Mesendoderm (in vitro differentiated cells): ENCODE data around the gene ZBTB40.

Experiments used
- DNase-seq: peaks from one replicate; pipeline ENCODE4 v3.0.0; 2013
- H2AK5ac ChIP-seq: 2 replicates; pipeline ENCODE4 v1.6.1; 2013; ENCODE audit warnings: low read length, inconsistent platforms
- H2BK120ac ChIP-seq: 2 replicates; pipeline ENCODE4 v1.6.1; 2013; ENCODE audit warnings: low read depth, mild to moderate bottlenecking, low read length, moderate library complexity, mixed read lengths
- H2BK15ac ChIP-seq: replicated peaks from 2 replicates; pipeline ENCODE4 v1.6.1; 2013; ENCODE audit warnings: low read depth, mild to moderate bottlenecking, moderate library complexity
- H2BK5ac ChIP-seq: 2 replicates; pipeline ENCODE4 v1.6.1; 2013; ENCODE audit warnings: low read length, inconsistent platforms
- H3K18ac ChIP-seq: 2 replicates; pipeline ENCODE4 v1.6.1; 2013; ENCODE audit warnings: mild to moderate bottlenecking, low read length, mixed read lengths
- H3K23ac ChIP-seq: one replicate; pipeline ENCODE4 v1.6.1; 2013; ENCODE audit warnings: low read length
- H3K27ac ChIP-seq: 2 replicates; pipeline ENCODE4 v1.5.1; 2013; ENCODE audit warnings: low read depth, mild to moderate bottlenecking, inconsistent platforms, low read length, moderate library complexity
- H3K27me3 ChIP-seq: 2 replicates; pipeline ENCODE4 v1.6.1; 2013; ENCODE audit warnings: low read length, control low read depth, mild to moderate bottlenecking, inconsistent platforms; ENCODE audit not compliant: insufficient read depth, poor library complexity
- H3K36me3 ChIP-seq: 2 replicates; pipeline ENCODE4 v1.6.1; 2013; ENCODE audit warnings: low read length, inconsistent platforms; ENCODE audit not compliant: control insufficient read depth, insufficient read depth
- H3K4ac ChIP-seq: one replicate; pipeline ENCODE4 v1.6.1; 2013; ENCODE audit warnings: low read depth, mild to moderate bottlenecking, low read length, moderate library complexity
- H3K4me1 ChIP-seq: 2 replicates; pipeline ENCODE4 v1.6.1; 2013; ENCODE audit warnings: low read depth, low read length, inconsistent platforms; ENCODE audit not compliant: control insufficient read depth
- H3K4me2 ChIP-seq: 2 replicates; pipeline ENCODE4 v1.6.1; 2013; ENCODE audit warnings: low read length
- H3K4me3 ChIP-seq: 2 replicates; pipeline ENCODE4 v1.5.1; 2013; ENCODE audit warnings: mild to moderate bottlenecking, low read length
- H3K56ac ChIP-seq: one replicate; pipeline ENCODE4 v1.6.1; 2013; ENCODE audit warnings: low read length
- H3K79me1 ChIP-seq: 2 replicates; pipeline ENCODE4 v1.6.1; 2013; ENCODE audit warnings: low read length, inconsistent platforms
- H3K79me2 ChIP-seq: 2 replicates; pipeline ENCODE4 v1.6.1; 2013; ENCODE audit warnings: mild to moderate bottlenecking, low read length; ENCODE audit not compliant: control insufficient read depth, insufficient read depth
- H3K9ac ChIP-seq: 2 replicates; pipeline ENCODE4 v1.6.1; 2013; ENCODE audit warnings: low read length, inconsistent platforms
- H4K5ac ChIP-seq: one replicate; pipeline ENCODE4 v1.6.1; 2013; ENCODE audit warnings: low read length
- H4K8ac ChIP-seq: one replicate; pipeline ENCODE4 v1.6.1; 2013; ENCODE audit warnings: low read depth, mild to moderate bottlenecking, control low read depth, low read length, moderate library complexity
- WGBS: extraction: QIAGEN DNeasy Blood & Tissue Kit; methylation state at CpG from one replicate; pipeline ENCODE4 v1.1.7; 2013; ENCODE audit warnings: low lambda C conversion rate, missing lambda C conversion rate; ENCODE audit not compliant: insufficient coverage; ENCODE audit errors: extremely low coverage; 5-methylcytosine and 5-hydroxymethylcytosine counted together

The ZBTB40 gene

DNA sequence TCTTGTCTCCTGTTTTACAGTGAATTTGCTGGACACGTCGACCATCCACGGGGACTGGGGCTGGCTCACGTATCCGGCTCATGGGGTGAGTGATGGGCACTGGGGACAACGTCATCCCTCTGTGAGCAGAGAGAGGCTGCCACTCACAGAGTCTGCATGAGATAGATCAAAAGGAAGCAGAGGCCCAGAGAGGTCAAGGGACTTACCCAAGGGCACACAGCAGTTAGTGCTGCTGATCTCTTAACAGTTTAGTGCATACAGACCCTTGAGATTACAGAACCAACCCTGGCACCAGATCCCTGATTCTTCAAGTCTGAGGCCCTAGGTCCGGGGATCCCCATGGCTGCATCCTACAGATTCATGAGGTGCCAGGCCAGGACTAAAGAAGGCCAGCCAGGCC is 117.6 kb downstream of the ZBTB40 start:
- DNase-seq = no peak
- H3K4me1 ChIP-seq = no peaks in the 10 kb centered on the region
- no peak overlapping the region for H3K4me3 ChIP-seq
- H3K9ac ChIP-seq = no peak overlapping the region
- H3K18ac ChIP-seq = no peak overlapping the region
- no peak overlapping the region for H4K8ac ChIP-seq
- no peak overlapping the region for H4K5ac ChIP-seq
- H3K23ac ChIP-seq = no peak overlapping the region
- H2AK5ac ChIP-seq = no peak overlapping the region
- H3K79me1 ChIP-seq = no peaks in the 10 kb centered on the region
- no peak overlapping the region for H3K27ac ChIP-seq
- no peak overlapping the region for H2BK15ac ChIP-seq
- no peaks in the 10 kb centered on the region for H3K79me2 ChIP-seq
- no peak overlapping the region for H2BK120ac ChIP-seq
- H3K36me3 ChIP-seq = no peaks in the 10 kb centered on the region
- no peaks in the 10 kb centered on the region for H3K27me3 ChIP-seq
- H3K4ac ChIP-seq = no peak overlapping the region
- no CpG with 5 or more reads among the region's 7 CpGs for WGBS
- no peak overlapping the region for H3K4me2 ChIP-seq
- H3K56ac ChIP-seq = no peak overlapping the region
- no peak overlapping the region for H2BK5ac ChIP-seq

DNA sequence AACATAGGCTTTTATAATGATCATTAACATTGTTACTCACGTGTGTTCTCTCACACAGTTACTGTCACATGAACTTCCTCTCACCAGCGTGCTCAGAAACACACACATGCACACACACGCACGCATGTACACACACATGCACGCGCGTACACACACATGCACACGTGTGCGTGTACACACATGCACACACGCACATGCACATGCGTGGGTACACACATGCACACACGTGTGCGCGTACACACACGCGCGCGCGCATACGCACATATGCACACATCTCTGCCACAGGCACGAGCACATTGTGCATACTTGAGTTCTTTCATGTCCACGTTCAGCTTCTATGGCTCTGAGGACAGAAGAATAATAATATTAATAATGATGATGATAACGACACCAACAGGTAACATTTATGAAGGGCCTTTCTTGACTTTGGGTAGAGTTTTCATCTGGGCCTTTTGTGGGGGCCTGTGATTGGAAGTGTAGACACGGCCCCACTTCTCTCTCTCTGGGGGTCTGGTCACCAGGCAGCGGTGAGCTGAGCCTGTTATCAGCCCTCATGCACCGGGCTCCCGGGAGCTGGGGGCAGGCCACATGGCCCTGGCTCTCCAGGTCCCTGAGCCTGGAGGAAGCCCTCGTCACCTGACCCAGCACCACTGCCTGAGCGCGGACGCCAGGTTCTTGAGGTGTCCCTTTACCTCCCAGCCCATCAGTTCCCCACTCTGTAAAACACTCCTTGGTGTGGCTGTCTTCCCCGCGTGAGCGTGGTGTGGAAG is 118.7 kb downstream of the ZBTB40 start:
- Histone ChIP-seq H3K9ac (no peak overlapping the region), H4K8ac (no peak overlapping the region), H2AK5ac (no peak overlapping the region), H3K27ac (no peak overlapping the region), H3K4me1 (no peaks in the 10 kb centered on the region), H3K79me2 (no peaks in the 10 kb centered on the region), H3K56ac (no peak overlapping the region), H4K5ac (no peak overlapping the region), H3K4ac (no peak overlapping the region), H2BK120ac (no peak overlapping the region), H3K18ac (no peak overlapping the region), H3K79me1 (no peaks in the 10 kb centered on the region), H2BK15ac (no peak overlapping the region), H3K27me3 (no peaks in the 10 kb centered on the region), H2BK5ac (no peak overlapping the region), H3K36me3 (no peaks in the 10 kb centered on the region), H3K23ac (no peak overlapping the region), H3K4me3 (no peak overlapping the region), H3K4me2 (no peak overlapping the region)
- WGBS = no CpG with 5 or more reads among the region's 34 CpGs
- no peak for DNase-seq

GRCh38 chr1:22572818-22573217 is 121.2 kb downstream of the ZBTB40 start:
- Histone ChIP-seq H3K56ac (no peak overlapping the region), H3K27me3 (no peaks in the 10 kb centered on the region), H3K4me1 (no peaks in the 10 kb centered on the region)

DNA sequence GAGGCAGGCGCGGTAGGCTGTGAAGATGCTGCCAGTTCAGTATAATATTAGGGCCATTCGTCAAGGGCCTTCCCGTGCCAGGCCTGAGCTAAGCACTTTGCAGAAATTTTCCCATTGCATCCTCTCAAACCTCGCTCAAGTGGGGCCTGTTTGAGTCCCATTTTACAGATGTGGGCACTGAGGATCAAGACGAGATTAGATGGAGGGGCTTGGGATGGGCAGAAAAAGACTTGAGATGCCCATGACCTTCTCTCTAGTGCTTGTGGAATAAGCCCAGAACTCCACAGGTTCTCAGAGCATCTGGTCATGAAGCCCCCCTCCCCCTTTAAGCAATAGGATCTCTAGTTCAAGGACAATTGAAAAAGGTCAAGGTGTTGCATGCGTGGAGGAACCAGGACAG is 121.6 kb downstream of the ZBTB40 start:
- Histone ChIP-seq H3K18ac (no peak overlapping the region), H3K4me1 (no peaks in the 10 kb centered on the region), H3K79me1 (no peaks in the 10 kb centered on the region), H3K4ac (no peak overlapping the region), H2BK15ac (no peak overlapping the region), H2BK120ac (no peak overlapping the region), H3K23ac (no peak overlapping the region), H3K36me3 (no peaks in the 10 kb centered on the region), H4K5ac (no peak overlapping the region), H3K79me2 (no peaks in the 10 kb centered on the region), H2BK5ac (no peak overlapping the region), H2AK5ac (no peak overlapping the region), H3K9ac (no peak overlapping the region), H3K56ac (no peak overlapping the region), H3K4me2 (no peak overlapping the region), H3K4me3 (no peak overlapping the region), H4K8ac (no peak overlapping the region), H3K27ac (no peak overlapping the region), H3K27me3 (no peaks in the 10 kb centered on the region)
- DNase-seq = no peak
- no CpG with 5 or more reads among the region's 7 CpGs for WGBS

More at GRCh38 chr1:22572818-22573217, 121.2 kb downstream of the ZBTB40 start:
- Histone ChIP-seq H3K79me2 (no peaks in the 10 kb centered on the region), H4K8ac (no peak overlapping the region), H3K9ac (no peak overlapping the region), H3K4me2 (no peak overlapping the region), H3K36me3 (no peaks in the 10 kb centered on the region), H3K4ac (no peak overlapping the region), H2BK15ac (no peak overlapping the region), H3K18ac (no peak overlapping the region), H2BK5ac (no peak overlapping the region), H3K27ac (no peak overlapping the region), H2BK120ac (no peak overlapping the region), H2AK5ac (no peak overlapping the region), H3K79me1 (no peaks in the 10 kb centered on the region), H3K23ac (no peak overlapping the region), H3K4me3 (no peak overlapping the region), H4K5ac (no peak overlapping the region)
- no peak for DNase-seq
- no CpG with 5 or more reads among the region's 9 CpGs for WGBS

DNA sequence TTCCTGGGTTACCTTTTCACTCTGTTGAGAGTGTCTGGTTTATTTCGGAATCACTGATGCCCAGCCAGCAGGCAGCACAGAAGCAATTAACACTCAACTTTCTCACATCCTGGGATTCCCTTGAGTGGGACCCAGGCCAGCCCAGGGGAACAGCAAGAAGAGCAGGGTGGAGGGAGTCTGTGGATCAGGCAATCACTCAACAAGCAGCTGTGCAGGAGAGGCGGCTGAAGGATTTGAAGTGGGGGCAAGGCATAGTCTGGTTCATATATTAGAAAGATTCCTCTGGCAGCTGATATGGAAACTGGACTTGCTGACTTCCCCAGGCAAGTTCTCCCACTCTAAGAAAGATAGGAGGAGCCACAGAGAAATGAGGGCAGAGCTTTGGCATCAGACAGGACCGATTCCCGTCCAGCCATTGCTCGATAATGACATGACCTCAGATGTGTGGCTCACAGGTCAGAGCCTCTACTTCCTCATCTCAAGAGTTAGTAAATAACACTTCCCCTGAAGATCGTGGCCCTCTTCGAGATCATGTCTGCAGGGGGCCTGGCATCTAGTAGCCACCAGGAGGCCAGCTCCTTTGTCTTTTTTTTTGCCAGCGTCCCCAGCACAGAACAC is 124.0 kb downstream of the ZBTB40 start:
- Histone ChIP-seq H3K9ac (no peak overlapping the region), H4K8ac (no peak overlapping the region), H2BK15ac (no peak overlapping the region), H3K56ac (no peak overlapping the region), H3K4me1 (no peaks in the 10 kb centered on the region), H3K18ac (no peak overlapping the region), H3K23ac (no peak overlapping the region), H3K79me1 (no peaks in the 10 kb centered on the region), H3K4me3 (no peak overlapping the region), H2BK5ac (no peak overlapping the region), H3K27me3 (no peaks in the 10 kb centered on the region), H4K5ac (no peak overlapping the region), H3K4ac (no peak overlapping the region), H3K27ac (no peak overlapping the region), H3K36me3 (no peaks in the 10 kb centered on the region), H2BK120ac (no peak overlapping the region), H3K79me2 (no peaks in the 10 kb centered on the region), H3K4me2 (no peak overlapping the region), H2AK5ac (no peak overlapping the region)
- no peak for DNase-seq
- WGBS = no CpG with 5 or more reads among the region's 8 CpGs
